ENCODE measurements around the gene FAM170B. TPM values are rescaled to one million over a fixed set of nuclear protein-coding genes. Genes with fewer than 3 reads are reported as not detected.

FAM170B gene
- total and polyA plus RNA-seq, 2 of the 4 experiments (the other 2 are of a cell fraction) = not detected

- no peak overlapping the region for H3K56ac ChIP-seq (ENCODE audit: extremely low read depth, insufficient read depth, low read length)
- no peak overlapping the region for H2AK9ac ChIP-seq (replicated peaks; ENCODE audit: low read depth, low read length, poor library complexity)
- no peak overlapping the region for H2BK20ac ChIP-seq (ENCODE audit: low read depth, low read length)
- H3K27me3 ChIP-seq (ENCODE audit: control insufficient read depth, insufficient read depth, low read length) = no peaks in the 10 kb centered on the region
- no peak overlapping the region for H3K4me3 ChIP-seq (ENCODE audit: insufficient read depth, low read depth, low read length)
- H4K8ac ChIP-seq (ENCODE audit: low read depth in 2 of 2, low read length in 2 of 2) = no peak overlapping the region
- BruUV-seq (replicated peaks) = no TSS peak
- H2AFZ ChIP-seq (replicated peaks; ENCODE audit: low read length, poor library complexity) = no peak overlapping the region
- H3K79me1 ChIP-seq (ENCODE audit: low read depth in 1 of 2, low read length in 2 of 2) = no peaks in the 10 kb centered on the region
- peaks cover 12% of the 10 kb centered on the region for H3K9me1 ChIP-seq (ENCODE audit: insufficient read depth, low read length)
- H3K4me1 ChIP-seq (ENCODE audit: control insufficient read depth, insufficient read depth, low read length) = peaks cover 13% of the 10 kb centered on the region
- no peak overlapping the region for H3K23ac ChIP-seq (ENCODE audit: low read depth, low read length)
- H3K4me2 ChIP-seq (ENCODE audit: low read depth, low read length) = no peak overlapping the region
- no peak for DNase-seq
- no peak overlapping the region for H3K9ac ChIP-seq (ENCODE audit: low read depth, low read length)
- H3K27ac ChIP-seq (ENCODE audit: insufficient read depth, low read length) = no peak overlapping the region
- H4K5ac ChIP-seq (ENCODE audit: low read depth, low read length) = no peak overlapping the region
- H2BK15ac ChIP-seq (ENCODE audit: low read depth, low read length) = no peak overlapping the region
- H2BK120ac ChIP-seq (ENCODE audit: low read depth, low read length) = peak overlapping the region; percentile 55; the same call in 1 of the 2 replicates
- POLR2A ChIA-PET (ENCODE audit: unreplicated experiment) = no interaction called here
- 85% methylated on average over 3 of the region's 3 CpGs; no CpG with 5 or more reads in 1 of the 2 experiments for WGBS, 2 experiments (ENCODE audit: extremely low coverage in 2 of 2, insufficient read length in 1 of 2)
- CTCF ChIA-PET = no interaction called here
- no peak overlapping the region for H3K4ac ChIP-seq (ENCODE audit: low read depth, low read length)
- no peaks in the 10 kb centered on the region for H3K36me3 ChIP-seq (ENCODE audit: control insufficient read depth, insufficient read depth, low read length)
- H4K91ac ChIP-seq (ENCODE audit: insufficient read depth, low read depth, low read length) = peak overlapping the region; percentile 15; the same call in 1 of the 2 replicates
- ATAC-seq (ENCODE audit: low read depth) = no peak
- dilution Hi-C loops (cut with HindIII; ENCODE audit: low sequenced_read_pairs, unreplicated experiment) (no loop called here), in situ Hi-C loops (cut with MboI; ENCODE audit: low sequenced_read_pairs) (no loop called here), intact Hi-C loops (cut with micrococcal nuclease) (no loop called here)
- no peaks in the 10 kb centered on the region for H4K20me1 ChIP-seq (ENCODE audit: insufficient read depth, low read length)
- H2AK5ac ChIP-seq (ENCODE audit: low read depth, low read length) = no peak overlapping the region
- peak overlapping the region; percentile 46; the same call in 1 of the 2 replicates for H3K14ac ChIP-seq (replicated peaks; ENCODE audit: low read depth, low read length)
- no peak overlapping the region for H2BK5ac ChIP-seq (ENCODE audit: low read depth, low read length, poor library complexity, severe bottlenecking)
- TF ChIP-seq POLR2A (IDR thresholded peaks at IDR 0.05; ENCODE audit: low read depth, low read length) = no peak
- TF ChIP-seq SMC3 (IDR thresholded peaks at IDR 0.05; ENCODE audit: low read depth, low read length) = no peak
- TF ChIP-seq ELK1 (IDR thresholded peaks at IDR 0.05; ENCODE audit: borderline replicate concordance, low read depth, low read length) = no peak
- TF ChIP-seq RFX5 (IDR thresholded peaks at IDR 0.05; ENCODE audit: low read depth, low read length) = no peak
- TF ChIP-seq, protein P1, sequence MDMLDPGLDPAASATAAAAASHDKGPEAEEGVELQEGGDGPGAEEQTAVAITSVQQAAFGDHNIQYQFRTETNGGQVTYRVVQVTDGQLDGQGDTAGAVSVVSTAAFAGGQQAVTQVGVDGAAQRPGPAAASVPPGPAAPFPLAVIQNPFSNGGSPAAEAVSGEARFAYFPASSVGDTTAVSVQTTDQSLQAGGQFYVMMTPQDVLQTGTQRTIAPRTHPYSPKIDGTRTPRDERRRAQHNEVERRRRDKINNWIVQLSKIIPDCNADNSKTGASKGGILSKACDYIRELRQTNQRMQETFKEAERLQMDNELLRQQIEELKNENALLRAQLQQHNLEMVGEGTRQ (IDR thresholded peaks at IDR 0.05; ENCODE audit: low read depth, low read length) = no peak
- no peak for TF ChIP-seq BHLHE40 (IDR thresholded peaks at IDR 0.05; ENCODE audit: low read depth, low read length)
- TF ChIP-seq MAFK (IDR thresholded peaks at IDR 0.05; ENCODE audit: low read depth, low read length) = no peak
- TF ChIP-seq NFE2L2 (IDR thresholded peaks at IDR 0.05; ENCODE audit: low read depth, low read length) = no peak
- TF ChIP-seq MXI1 (IDR thresholded peaks at IDR 0.05; ENCODE audit: borderline replicate concordance, low read depth, low read length) = no peak
- TF ChIP-seq MAZ (IDR thresholded peaks at IDR 0.05; ENCODE audit: borderline replicate concordance, low read depth, low read length) = no peak
- no peak overlapping the region for H3K18ac ChIP-seq (ENCODE audit: low read depth, low read length)
- no peaks in the 10 kb centered on the region; the same call in 1 of the 2 replicates for H3K9me3 ChIP-seq (ENCODE audit: control insufficient read depth, insufficient read depth, low read length)
Observed at GRCh38 chr10:49149881-49150280, 16.1 kb upstream of the FAM170B start.

Measured in IMR-90 (cell line).